Germinal center (tissue), 1 donor: ENCODE results near the gene GSTM3.
"Not testable (repeated sequence)": the region's sequence is repeated elsewhere in the genome, so short reads cannot be mapped to it uniquely, and the experiment has no call there.

Source experiments
- DNase-seq: peaks from one replicate; pipeline ENCODE4 v3.0.0; 2012; ENCODE audit warnings: mixed read lengths, low spot score

GSTM3 gene

DNA sequence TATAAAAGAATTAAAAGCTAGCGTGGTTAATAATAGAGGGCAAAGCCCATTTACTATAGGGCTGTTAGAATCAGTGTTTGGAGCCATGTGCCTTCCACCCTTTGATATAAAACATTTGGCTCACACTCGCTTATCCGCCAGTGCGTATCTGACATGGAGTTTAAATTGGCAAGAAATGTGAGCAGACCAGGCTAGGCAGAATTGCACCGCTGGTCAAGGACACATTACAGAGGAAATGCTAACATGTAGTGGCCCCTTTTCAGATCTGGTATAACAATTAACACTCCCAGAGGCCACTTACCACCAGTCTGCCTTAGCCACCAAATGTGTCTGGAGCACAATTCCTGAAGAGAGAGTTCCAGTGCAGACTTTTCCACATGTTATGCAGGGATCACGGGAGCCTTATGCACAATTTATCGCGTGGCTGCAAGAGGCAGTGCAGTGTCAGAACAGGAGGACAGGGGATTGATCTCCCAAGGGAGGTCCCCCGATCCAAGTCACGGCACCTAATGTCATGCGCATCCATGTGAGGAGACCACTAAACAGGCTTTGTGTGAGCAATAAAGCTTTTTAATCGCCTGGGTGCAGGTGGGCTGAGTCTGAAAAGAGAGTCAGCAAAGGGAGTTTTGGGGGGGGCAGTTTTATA is 14.0 kb downstream of the GSTM3 start:
- no peak for DNase-seq

DNA sequence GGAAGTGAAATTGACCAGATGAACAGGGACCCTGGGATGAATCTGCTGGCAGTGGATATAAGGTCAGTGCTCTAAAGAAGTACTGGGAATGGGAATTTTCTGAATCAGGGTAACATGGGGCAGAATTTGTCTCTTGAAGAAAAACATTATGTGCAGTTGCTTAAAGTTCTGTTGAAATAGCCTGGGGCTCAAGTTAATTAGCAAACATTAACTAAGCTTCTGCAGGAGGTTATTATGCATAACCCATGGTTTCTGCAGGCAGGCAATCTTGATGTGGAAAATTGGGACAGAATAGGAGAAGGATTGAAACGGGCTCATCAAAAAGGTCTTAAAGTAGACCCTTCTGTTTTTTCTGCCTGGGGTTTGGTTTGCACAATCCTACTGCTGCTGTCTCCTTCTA is 14.8 kb downstream of the GSTM3 start:
- no peak for DNase-seq

DNA sequence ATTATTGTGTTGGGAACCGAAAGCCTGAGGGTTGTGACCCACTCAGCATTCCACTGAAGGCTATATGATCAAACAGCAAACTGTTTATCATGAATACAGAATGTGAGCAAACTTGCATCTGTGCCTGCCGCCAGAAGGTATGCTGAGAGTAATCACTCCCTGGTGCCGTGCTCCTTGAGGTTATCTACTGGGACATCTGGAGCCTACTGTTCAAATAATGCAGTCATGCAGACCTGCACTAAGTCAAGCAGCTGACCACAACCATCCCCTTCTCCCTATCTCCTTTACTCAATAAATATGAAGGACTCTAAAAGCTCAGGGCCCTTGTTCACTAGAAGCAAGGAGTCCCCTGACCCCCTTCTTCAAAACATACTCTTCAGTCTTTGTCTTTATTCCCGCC is 15.3 kb downstream of the GSTM3 start:
- DNase-seq: no peak

DNA sequence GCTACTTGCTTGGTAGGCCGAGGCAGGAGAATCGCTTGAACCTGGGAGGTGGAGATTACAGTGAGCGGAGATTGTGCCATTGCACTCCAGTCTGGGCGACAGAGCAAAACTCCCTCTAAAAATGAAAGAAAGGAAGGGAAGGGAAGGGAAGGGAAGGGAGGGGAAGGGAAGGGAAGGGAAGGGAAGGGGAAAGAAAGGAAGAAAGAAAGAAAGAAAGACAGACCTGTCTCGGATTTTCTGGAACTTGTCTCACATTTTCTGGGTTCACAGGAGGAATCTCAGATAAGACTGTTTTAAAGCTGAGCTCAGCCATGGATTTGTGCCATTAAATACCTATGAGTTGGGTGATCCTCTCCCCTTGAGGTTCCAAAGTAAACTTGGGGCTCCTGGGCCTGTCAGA is 15.9 kb downstream of the GSTM3 start:
- DNase-seq: no peak

DNA sequence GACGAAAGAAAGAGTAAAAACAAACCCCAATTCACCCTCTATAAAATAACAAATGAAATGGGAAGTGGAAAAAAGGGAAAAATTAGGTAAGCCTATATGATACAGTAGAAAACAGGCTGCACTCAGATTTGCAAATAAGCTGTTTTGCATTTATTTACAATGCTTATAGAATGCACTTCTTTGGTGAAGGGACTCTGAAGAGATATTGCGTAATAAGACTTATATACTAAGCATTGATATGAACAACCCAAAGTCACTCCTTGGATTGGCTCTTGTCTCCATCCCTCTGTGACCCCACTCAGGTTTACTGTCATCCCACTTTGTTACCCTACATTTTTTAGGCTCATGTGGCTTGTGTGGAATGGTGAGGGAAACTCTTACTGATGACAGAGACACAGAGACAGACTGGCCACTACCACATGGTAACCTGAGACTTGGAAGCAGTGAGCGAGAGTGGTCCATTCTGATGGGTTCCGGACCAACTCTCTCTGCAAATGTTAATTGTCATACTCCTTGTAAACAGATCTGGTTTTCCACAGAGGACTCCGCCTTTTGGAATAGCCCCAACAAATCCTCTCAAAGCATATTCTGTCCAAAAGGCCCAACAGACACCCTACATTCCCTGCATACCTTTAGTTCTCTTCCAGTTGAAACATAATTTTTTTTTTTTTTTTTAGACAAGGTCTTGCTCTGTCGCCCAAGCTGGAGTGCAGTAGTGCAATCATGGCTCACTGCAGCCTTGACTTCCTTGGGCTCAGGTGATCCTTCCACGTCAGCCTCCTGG is 17.7 kb downstream of the GSTM3 start:
- no peak for DNase-seq

DNA sequence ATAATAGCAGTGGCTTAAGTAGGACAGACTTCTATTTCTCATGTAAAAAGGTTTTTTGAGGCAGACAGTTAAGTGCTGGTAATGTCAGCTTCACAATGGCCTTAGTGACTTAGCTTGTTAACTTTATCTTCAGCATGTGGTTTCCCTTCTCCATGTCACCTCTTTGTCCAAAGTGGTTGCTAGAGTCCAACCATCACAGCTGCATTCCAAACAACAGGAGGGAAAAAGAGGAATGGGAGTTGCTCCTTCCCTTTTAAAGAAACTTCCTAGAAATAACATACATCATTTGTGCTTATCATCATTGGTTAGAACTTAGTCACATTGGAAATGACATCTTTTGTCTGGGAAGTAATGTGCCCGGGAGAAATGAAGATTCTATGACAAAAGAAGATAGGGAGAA is 18.9 kb downstream of the GSTM3 start:
- DNase-seq: no peak

DNA sequence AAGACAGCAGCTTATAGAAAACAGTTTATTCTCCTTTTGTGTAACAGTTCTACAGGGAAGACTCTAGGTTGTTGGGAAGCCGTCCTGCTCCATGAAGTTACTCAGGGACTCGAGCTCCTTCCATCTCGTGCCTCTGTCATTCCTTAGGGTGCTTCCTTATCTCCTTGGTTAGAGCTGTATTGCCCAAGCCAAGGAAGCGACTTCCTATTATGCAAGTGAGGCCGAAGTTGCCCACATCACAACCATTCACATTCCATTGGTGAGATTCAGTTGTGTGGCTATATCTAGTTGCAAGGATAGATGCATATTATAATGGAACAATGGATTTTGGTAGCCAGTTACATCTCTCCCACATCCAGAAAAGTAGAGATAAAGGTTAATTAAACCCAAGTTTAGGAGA is 19.8 kb downstream of the GSTM3 start:
- DNase-seq: no peak

DNA sequence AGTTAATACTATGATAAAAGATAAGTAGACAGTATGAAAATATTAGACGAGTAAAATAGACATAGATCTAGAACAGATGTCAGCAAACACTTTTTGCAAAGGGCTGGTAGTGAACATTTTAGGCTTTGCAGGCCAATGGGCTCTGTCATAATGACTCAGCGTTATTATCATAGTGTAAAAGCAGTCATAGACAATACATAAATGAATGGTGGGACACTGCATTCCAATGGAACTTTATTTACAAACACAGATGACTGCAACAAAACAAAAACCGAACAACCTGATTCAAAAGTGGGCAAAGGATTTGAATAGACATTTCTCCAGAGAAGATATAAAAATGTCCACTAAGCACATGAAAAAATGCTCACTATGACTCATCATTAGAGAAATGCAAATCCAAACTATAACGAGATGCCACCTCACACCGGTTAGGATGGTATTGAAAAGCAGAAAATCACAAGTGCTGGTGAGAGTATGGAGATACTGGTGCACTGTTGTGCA is 21.5 kb downstream of the GSTM3 start:
- no peak for DNase-seq

DNA sequence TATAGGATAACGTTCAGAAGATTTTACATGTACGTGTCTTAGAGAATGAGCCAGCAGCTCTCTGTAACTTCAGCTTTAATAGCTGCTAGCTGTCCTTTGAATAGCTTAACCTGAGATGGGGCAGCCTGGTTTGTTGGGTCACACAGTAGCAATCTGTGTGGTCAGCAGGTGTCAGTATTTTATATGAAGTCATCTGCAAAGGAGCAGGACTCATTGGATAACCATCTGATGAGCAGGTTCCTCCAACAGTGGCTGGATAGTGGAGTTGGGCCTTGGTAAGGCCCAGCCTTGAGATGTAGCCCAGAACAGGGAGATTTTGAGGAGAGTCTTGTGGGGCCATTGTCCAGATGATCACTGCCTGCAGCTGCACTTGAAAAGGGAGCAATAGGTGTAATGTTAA is 22.3 kb downstream of the GSTM3 start:
- DNase-seq: no peak

DNA sequence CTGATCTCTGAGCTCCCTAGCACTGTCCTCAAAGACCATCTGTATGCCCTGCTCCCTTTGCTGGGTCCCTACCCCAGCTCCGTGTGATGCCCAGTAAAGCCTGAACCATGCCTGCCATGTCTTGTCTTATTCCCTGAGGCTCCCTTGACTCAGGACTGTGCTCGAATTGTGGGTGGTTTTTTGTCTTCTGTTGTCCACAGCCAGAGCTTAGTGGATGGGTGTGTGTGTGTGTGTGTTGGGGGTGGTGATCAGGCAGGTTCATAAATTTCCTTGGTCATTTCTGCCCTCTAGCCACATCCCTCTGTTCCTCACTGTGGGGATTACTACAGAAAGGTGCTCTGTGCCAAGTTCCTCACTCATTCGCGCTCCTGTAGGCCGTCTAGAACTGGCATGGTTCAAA is 23.1 kb downstream of the GSTM3 start:
- DNase-seq: no peak

DNA sequence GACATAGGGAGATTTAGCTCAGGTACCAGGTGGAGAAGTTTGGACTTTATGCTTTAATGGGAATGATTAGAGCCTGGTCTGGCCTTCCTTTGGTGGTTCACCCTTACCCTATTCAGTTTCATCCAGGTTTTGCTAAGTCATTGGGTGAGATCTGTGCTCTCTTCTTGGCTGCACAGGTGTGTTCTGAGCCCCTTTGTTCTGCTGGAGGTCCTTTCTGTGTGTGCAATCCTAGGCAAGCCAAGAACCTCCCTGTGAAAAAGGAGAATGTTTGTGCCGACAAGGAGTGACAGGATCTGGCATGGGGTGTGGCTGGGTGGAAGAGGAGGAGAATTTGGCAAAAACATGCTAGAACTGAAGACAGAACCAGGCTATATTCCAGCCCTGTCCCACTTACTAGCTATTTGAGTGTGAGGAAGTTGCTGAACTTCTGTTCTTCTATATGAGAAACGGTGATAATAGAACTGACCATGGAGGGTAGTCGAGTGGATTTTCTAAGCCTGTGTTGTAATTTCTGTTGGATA is 24.2 kb downstream of the GSTM3 start:
- no peak for DNase-seq

DNA sequence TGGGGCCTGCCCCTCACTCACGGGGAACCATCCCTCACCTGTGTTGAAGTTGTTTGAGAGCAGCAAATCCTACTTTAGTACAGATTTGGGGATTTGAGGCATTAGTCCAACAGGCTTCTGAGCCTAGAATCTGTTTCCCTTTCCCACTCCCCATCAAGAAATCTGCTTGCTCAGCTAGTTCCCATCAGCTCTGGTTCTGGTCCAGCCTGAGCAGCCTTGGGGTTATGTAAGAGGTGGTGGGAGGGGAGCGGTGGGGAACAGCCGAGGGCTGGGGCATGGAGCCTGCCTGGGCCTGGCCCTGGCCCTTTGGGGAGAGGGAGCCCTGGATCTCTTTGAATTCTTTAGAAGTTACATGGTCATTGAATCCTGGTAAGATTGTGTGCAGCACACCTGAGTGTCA is 24.7 kb downstream of the GSTM3 start:
- no peak for DNase-seq

DNA sequence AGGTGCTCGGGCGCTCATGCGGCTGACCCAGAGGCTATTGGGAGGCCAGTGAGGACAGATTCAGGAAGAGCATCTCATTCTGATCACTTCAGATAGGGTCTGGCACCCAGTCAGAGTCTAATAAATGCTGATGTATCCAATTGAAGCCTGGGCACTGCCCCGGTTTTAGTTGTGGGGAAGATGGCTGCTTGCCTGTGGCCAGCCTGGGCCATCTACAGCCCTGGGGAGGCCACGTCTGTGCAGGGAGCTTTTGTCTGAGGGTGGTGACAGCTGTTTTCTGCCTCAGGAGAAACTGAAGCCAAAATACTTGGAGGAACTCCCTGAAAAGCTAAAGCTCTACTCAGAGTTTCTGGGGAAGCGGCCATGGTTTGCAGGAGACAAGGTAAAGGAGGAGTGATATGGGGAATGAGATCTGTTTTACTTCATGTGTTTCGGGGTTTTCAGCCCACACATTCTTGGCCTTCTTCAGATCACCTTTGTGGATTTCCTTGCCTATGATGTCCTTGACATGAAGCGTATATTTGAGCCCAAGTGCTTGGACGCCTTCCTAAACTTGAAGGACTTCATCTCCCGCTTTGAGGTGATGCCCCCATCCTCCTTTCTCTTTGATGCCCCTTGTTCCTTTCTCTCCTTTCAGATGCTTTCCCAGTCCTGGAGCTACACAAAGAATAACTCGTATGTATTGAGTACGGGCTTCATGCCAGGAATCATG is 26.0 kb downstream of the GSTM3 start:
- DNase-seq: peak; percentile 0

DNA sequence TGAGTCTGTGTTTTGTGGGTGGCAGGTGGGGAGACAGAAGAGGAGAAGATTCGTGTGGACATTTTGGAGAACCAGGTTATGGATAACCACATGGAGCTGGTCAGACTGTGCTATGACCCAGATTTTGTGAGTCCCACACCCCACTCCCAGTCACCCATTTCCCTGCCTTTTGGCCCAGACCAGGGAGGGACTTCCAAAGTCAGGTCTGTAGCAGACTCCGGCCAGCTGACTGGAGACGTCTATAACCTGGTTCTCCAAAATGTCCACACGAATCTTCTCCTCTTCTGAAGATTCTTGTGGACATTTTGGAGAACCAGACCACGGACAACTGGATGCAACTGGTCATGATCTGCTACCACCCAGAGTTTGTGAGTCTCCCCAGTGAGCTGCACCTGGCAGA is 27.2 kb downstream of the GSTM3 start:
- DNase-seq: peak; percentile 0

DNA sequence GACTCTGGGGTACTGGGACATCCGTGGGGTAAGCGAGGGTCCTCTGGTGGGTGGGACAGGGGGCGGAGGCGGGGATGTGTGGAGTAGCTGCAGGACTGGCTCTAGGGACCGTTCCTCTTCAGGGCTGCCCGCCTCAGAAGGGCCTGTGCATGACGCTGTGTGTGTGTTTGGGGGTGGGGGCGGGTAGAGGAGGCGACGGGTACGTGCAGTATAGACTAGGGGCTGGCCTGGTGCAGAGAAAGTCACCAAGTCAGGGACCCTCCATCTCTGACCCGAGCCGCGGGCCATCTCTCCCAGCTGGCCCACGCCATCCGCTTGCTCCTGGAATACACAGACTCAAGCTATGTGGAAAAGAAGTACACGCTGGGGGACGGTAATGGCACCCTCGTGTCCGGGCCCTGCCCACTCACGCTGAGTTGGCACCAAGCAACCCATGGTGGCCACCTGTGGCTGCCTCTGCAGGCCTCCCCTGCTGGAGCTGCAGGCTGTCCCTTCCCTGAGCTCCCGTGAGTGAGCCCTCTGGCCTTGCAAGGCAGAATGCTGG is 28.4 kb downstream of the GSTM3 start:
- peak; percentile 1 for DNase-seq

DNA sequence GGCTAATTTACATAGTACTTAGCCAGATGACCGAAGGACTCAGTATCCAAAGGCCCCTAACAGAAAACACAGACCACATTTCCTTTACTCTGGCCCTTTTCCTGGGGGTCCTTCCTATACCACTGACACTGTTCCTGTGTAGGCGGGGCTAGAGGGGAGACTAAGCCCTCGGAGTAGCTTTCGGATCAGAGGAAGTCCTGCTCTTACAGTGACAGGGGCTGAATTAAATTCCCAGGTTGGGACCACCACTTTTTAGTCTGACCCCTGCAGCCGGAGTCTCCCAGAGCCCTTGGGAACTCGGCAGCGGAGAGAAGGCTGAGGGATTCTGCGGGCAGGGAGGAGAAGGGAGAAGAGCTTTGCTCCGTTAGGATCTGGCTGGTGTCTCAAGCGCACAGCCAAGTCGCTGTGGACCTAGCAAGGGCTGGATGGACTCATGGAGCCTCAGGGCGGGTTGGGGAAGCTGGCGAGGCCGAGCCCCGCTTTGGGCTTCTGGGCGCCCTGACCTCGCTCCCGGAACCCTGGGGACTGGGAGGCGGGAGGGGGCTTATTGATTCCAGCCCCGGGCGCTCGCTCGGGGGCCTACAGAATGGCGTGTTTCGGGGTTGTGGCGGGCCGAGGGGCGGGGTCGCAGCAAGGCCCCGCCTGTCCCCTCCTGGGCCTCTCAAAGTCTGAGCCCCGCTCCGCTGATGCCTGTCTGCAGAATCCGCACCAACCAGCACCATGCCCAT is 29.1 kb downstream of the GSTM3 start, which contains the start of gene GSTM5:
Gene GSTM5, plus strand, starts transcription at position 659 of the 728 bp plus-strand sequence. Its CDS starts 62 bp downstream, at position 721.
- DNase-seq: peak; percentile 0

DNA sequence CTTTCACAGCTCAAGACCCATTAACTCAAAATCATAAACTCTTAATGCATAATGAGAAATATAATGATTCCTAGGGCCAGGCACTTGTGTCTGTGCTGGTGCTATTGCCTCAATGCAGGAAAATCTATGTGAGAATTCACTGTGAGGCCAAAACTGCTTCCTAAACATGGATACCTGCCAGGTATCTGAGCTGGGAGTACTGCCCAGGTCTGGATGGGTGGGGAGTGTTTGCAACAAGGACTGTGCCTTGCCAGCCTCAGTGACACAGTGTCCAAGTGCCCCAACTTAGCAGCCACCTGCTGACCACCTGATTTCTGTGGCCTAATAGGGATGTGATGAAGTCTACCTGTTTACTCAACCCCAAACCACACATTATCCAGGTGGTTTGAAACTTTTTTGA is 31.0 kb downstream of the GSTM3 start:
- not testable (repeated sequence) for DNase-seq

DNA sequence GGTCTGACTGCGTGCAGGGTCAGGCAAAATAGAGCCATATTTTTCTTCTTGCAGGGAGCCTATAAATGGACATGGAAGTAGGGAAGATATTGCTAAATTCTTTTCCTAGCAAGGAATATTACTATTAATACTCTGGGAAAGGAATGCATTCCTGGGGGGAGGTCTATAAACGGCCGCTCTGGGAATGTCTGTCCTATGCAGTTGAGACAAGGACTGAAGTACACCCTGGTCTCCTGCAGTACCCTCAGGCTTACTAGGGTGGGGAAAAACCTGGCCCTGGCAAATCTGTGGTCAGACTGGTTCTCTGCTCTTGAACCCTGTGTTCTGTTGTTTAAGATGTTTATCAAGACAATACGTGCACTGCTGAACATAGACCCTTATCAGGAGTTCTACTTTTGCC is 31.9 kb downstream of the GSTM3 start:
- not testable (repeated sequence) for DNase-seq

DNA sequence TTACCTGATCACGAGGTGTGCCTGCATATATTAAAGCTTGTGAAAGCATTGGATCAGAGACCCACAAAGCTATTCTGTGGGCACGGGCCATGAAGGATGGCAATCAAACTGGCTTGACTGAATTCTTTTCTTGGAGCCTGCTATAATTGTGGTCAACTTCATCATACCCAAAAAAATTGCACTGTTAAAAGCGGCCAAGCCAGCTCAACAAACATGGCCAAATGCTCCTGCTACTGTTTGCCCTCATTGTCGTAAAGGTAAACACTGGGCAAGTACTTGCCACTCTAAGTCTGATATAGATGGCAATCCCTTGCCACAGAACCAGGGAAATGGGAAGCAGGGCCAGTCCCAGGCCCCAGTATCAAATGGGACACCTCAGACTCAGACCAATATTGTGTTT is 35.4 kb downstream of the GSTM3 start:
- no peak for DNase-seq

DNA sequence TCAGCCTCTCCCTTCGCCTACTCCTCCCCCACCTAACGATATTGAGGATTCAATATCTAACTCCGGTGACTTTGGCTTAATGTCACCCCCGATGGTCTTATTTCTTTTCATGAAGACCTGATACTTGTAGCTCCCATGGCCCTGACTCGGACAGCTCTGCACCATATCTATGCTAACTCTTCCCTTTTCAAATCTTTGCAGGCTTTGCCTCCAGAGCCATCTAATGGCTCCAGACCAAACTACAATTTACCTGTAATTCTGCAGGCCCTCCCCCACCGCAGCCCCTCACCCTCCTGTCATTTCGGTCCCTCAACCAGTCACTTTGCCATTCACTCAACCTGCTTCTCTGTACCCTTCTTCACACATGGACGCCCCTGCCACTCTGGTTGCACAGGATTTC is 36.7 kb downstream of the GSTM3 start:
- DNase-seq: no peak

DNA sequence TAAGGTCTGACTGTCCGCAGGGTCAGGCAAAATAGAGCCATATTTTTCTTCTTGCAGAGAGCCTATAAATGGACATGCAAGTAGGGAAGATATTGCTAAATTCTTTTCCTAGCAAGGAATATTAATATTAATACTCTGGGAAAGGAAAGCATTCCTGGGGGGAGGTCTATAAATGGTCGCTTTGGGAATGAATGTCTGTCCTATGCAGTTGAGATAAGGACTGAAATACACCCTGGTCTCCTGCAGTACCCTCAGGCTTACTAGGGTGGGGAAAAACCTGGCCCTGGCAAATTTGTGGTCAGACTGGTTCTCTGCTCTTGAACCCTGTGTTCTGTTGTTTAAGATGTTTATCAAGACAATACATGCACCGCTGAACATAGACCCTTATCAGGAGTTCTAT is 37.9 kb downstream of the GSTM3 start:
- not testable (repeated sequence) for DNase-seq

DNA sequence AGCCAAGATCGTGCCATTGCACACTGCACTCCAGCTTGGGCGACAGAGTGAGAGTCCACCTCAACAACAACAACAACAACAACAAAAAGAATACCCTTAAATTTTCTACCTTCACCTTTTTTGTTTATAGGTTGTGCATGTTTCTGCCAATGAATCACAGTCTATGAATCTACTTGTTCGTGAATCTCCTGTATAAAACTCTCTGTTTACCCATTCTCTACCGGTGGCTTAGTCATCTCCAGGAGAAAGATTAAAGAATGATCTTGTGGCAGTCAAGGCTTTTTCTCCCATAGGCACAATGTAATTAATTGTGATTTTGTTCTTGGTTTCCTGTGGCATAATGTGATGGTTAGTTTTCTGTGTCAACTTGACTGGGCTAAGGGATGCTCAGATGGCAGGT is 43.0 kb downstream of the GSTM3 start:
- DNase-seq: not testable (repeated sequence)
